Measurements from ENCODE around the gene EIF4E. TPM values are rescaled to one million over a fixed set of nuclear protein-coding genes. Genes with fewer than 3 reads are reported as not detected.

EIF4E gene
- total RNA-seq, 1 donor from 2014 or later = 87.3 TPM

DNA sequence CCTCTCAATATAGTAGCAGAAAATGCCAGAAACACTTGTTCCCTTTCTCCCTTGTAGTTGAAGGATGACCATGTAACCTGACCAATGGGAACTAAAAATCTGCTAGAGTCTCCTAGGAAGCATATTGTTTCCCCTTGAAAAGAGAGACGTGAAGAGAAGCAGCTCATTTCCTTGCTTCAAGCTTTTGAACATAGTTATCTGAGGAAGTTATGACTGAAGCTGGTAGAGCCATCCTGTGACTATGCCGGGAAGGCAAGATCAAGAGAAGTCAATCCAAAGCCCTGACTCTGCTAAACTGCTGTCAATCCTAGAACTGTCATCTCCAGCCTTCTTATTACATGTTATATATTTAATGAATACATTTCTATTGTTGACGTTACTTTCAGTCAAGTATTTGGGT is 66.6 kb downstream of the EIF4E start:
- ChIA-PET POLR2A (no interaction called here), CTCF (no interaction called here)
- no peaks in the 10 kb centered on the region for H3K36me3 Mint-ChIP-seq (ENCODE audit: low read depth)
- intact Hi-C loops (cut with micrococcal nuclease) = no loop called here
- DNase-seq = no peak
- no peak for ATAC-seq (ENCODE audit: low read depth)
- no peaks in the 10 kb centered on the region for H3K9me3 Mint-ChIP-seq
- H3K4me3 Mint-ChIP-seq = no peak overlapping the region
- no peaks in the 10 kb centered on the region for H3K27me3 Mint-ChIP-seq
- TF ChIP-seq, protein P1, sequence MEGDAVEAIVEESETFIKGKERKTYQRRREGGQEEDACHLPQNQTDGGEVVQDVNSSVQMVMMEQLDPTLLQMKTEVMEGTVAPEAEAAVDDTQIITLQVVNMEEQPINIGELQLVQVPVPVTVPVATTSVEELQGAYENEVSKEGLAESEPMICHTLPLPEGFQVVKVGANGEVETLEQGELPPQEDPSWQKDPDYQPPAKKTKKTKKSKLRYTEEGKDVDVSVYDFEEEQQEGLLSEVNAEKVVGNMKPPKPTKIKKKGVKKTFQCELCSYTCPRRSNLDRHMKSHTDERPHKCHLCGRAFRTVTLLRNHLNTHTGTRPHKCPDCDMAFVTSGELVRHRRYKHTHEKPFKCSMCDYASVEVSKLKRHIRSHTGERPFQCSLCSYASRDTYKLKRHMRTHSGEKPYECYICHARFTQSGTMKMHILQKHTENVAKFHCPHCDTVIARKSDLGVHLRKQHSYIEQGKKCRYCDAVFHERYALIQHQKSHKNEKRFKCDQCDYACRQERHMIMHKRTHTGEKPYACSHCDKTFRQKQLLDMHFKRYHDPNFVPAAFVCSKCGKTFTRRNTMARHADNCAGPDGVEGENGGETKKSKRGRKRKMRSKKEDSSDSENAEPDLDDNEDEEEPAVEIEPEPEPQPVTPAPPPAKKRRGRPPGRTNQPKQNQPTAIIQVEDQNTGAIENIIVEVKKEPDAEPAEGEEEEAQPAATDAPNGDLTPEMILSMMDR (IDR thresholded peaks at IDR 0.05) = no peak
- no peak overlapping the region for H3K27ac Mint-ChIP-seq
- no peaks in the 10 kb centered on the region for H3K4me1 Mint-ChIP-seq

DNA sequence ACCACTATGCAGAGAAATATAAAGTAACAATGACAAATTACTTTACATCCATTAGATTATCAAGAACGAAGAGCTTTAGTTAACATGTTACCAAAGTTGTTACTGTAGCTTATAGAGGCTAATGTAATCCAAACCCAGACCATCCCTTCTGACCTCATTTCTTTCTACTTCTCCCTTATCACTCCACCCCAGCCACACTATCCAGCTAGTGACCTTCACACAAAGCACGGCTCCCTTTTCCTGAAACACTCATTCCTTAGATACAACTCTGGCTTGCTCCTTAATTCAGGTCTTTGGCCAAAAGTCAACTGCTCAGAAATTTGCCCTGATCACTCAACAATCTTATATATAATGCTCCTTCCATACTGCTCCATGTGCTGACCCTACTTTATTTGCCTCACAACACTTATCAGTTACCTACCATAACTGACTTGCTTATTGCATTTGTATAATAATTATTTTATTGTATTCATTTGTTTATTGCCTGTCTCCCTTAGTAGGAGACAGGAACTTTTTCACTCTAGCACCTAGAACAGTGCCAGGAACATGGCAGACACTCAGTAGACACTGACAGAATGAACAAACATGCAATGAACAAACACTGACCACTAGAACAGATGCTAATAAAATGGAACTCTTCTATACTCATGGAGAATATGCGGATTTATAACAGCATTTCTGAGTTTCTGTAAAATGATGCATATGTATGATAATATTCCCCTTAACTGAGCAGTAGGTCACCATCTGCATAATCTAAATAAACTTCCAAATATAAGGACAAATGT is 67.6 kb downstream of the EIF4E start:
- Mint-ChIP-seq H3K27me3 (no peaks in the 10 kb centered on the region), H3K4me3 (no peak overlapping the region), H3K27ac (no peak overlapping the region), H3K36me3 (ENCODE audit: low read depth) (no peaks in the 10 kb centered on the region), H3K4me1 (no peaks in the 10 kb centered on the region), H3K9me3 (no peaks in the 10 kb centered on the region)
- ATAC-seq (ENCODE audit: low read depth) (no peak), DNase-seq (no peak)
- TF ChIP-seq, protein P1 (IDR thresholded peaks at IDR 0.05) = no peak
- intact Hi-C loops (cut with micrococcal nuclease) = no loop called here
- ChIA-PET POLR2A (interaction anchor here (0.5 kb wide), 1 partner anchor 68 kb away, joined by 9 read pairs; the partner anchor contains the start of gene EIF4E), CTCF (no interaction called here)

DNA sequence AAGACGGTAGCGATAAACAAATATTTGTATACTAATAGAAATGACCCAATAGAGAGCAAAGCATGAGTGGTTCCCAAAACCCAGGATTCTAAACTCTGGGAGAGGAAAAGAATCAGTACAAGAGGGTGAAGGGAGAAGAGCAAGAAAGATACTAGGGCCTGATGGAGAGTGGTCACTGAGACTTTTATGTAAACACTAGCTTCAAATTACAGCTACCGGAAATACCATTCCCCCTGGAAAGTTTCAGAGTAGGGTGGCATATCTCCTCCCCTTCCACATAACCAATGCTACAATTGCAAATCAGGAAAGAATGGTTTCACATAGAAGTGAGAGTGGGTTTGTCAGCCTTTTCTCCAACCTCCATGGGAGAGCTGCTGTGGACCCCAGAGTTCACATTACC is 77.1 kb downstream of the EIF4E start:
- POLR2A ChIA-PET = no interaction called here
- intact Hi-C loops (cut with micrococcal nuclease) = no loop called here

DNA sequence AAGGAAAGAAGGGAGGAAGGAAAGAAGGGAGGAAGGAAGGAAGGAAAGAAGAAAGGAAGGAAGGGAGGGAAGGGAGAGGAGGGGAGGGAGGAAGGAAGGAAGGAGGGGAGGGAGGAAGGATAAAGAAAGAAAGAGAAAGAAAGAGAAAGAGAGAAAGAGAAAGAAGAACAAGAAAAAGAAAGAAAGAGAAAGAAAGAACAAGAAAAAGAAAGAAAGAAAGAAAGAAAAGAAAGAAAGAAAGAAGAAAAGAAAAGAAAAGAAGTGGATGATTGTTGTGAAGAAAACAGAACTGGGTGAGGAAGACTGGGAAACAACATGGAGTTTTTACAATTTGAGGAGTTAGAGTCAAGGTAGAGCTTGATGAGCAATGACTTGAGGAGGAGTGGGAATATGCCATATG is 78.0 kb downstream of the EIF4E start:
- Mint-ChIP-seq H3K4me1 (no peaks in the 10 kb centered on the region), H3K36me3 (ENCODE audit: low read depth) (no peaks in the 10 kb centered on the region), H3K4me3 (no peak overlapping the region), H3K9me3 (peaks cover 5% of the 10 kb centered on the region), H3K27me3 (peaks cover 12% of the 10 kb centered on the region), H3K27ac (no peak overlapping the region)
- DNase-seq = no peak
- POLR2A ChIA-PET = no interaction called here
- TF ChIP-seq, protein P1 (IDR thresholded peaks at IDR 0.05) = no peak
- CTCF ChIA-PET = no interaction called here
- intact Hi-C loops (cut with micrococcal nuclease) = no loop called here
- ATAC-seq (ENCODE audit: low read depth) = no peak

More for the DNA sequence above, 77.1 kb downstream of the EIF4E start:
- TF ChIP-seq, protein P1 (IDR thresholded peaks at IDR 0.05) = no peak
- CTCF ChIA-PET = no interaction called here
- H3K9me3 Mint-ChIP-seq = no peaks in the 10 kb centered on the region
- peaks cover 12% of the 10 kb centered on the region for H3K27me3 Mint-ChIP-seq
- no peak overlapping the region for H3K27ac Mint-ChIP-seq
- H3K4me3 Mint-ChIP-seq = no peak overlapping the region
- ATAC-seq (ENCODE audit: low read depth) (no peak), DNase-seq (no peak)
- no peaks in the 10 kb centered on the region for H3K4me1 Mint-ChIP-seq
- no peaks in the 10 kb centered on the region for H3K36me3 Mint-ChIP-seq (ENCODE audit: low read depth)

DNA sequence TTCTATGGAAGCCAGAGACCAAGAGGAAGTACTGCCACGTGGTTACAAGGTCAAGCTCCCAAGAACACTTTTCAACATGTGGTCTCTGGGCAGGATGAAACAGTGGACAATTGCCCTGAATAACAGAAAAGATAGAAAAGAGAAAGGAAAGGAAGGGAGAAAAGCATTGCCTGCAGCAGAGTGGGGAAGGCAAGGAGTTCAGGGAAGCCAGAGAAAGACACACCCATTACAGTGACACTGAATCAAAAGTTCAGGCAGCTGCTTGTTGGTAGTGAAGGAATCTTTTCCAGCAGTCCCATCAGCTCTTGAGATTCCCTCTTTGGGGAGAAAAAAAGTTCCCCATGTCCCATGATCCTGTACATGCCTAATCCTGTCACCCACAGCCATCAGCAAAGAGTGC is 80.5 kb downstream of the EIF4E start:
- Mint-ChIP-seq H3K4me1 (no peaks in the 10 kb centered on the region), H3K36me3 (ENCODE audit: low read depth) (peaks cover 3% of the 10 kb centered on the region), H3K9me3 (peaks cover 11% of the 10 kb centered on the region), H3K27me3 (peaks cover 12% of the 10 kb centered on the region), H3K4me3 (no peak overlapping the region), H3K27ac (no peak overlapping the region)
- TF ChIP-seq, protein P1 (IDR thresholded peaks at IDR 0.05) = no peak
- no peak for DNase-seq
- ChIA-PET CTCF (no interaction called here), POLR2A (no interaction called here)
- intact Hi-C loops (cut with micrococcal nuclease) = no loop called here
- no peak for ATAC-seq (ENCODE audit: low read depth)
